K562 (cell line): Measurements from ENCODE around the gene C16orf96. TPM values are rescaled to one million over a fixed set of nuclear protein-coding genes. Genes with fewer than 3 reads are reported as not detected.
A peak's percentile ranks its signal among the peaks of the same experiment; 100 is the strongest.

Experiments
- ATAC-seq: fragments of 200-7000 bp; cut with Tn5 transposase; 3 replicates; pipeline ENCODE4 v1.9.1; 2020; ENCODE audit warnings: moderate library complexity
- BruUV-seq: library from RNA; stranded (reverse); fragments of 400-500 nt; replicated peaks from 2 replicates; lab custom pipeline; 2021; lab: Mats Ljungman, UMichigan
- CTCF ChIA-PET: fragments of 300-600 bp; formaldehyde crosslinking; extraction: SDS; loops from one replicate; lab custom pipeline; 2021; ENCODE audit warnings: low intra/inter-chr PET ratio; lab: Yijun Ruan, JAX
- POLR2A ChIA-PET: fragments of 300-600, 350-650 bp; sonication (Branson Sonifier 250); formaldehyde crosslinking; extraction: SDS; loops from one replicate; lab custom pipeline; 2021; ENCODE audit warnings: antibody characterized with exemption, inconsistent platforms; lab: Yijun Ruan, JAX
- DNase-seq, 4 experiments: peaks; one replicate each; pipeline versions ENCODE4 v3.0.0 to v3.0.0-alpha.2; 2011 to 2018; ENCODE audit warnings: low spot score in 3 of 4, mixed read lengths in 3 of 4; ENCODE audit errors: extremely low read depth in 1 of 4
- FAIRE-seq: peaks from 2 replicates; lab custom pipeline; 2011; peaks lifted over from hg19 to GRCh38; lab: Jason Lieb, UNC
- H2AFZ ChIP-seq: 2 replicates; pipeline ENCODE4 v1.6.0; 2011; ENCODE audit warnings: low read depth, low read length, control low read depth, inconsistent platforms
- H3K27ac ChIP-seq: fragments of 200-600 bp; 3 replicates; pipeline ENCODE4 v1.8.0; 2011; ENCODE audit warnings: low read depth, mild to moderate bottlenecking, control low read depth, inconsistent platforms, low read length, moderate library complexity, mixed read lengths; ENCODE audit errors: extremely low read depth
- H3K27me3 ChIP-seq, 2 experiments: fragments of 300-600 bp in 1 of 2; 2 replicates in 1 of 2; 3 replicates in 1 of 2; pipeline versions ENCODE4 v1.6.0 to v1.8.0; 2011; ENCODE audit warnings: inconsistent platforms in 2 of 2, low read length in 2 of 2, mild to moderate bottlenecking in 1 of 2, mixed read lengths in 1 of 2, moderate library complexity in 1 of 2; ENCODE audit not compliant: control insufficient read depth in 2 of 2, insufficient read depth in 2 of 2
- H3K36me3 ChIP-seq: fragments of 300-600 bp; 3 replicates; pipeline ENCODE4 v1.8.0; 2011; ENCODE audit warnings: mild to moderate bottlenecking, low read length, inconsistent platforms; ENCODE audit not compliant: control insufficient read depth, insufficient read depth
- H3K4me1 ChIP-seq, 2 experiments: fragments of 200-600 bp in 1 of 2; replicated peaks in 1 of 2; 2 replicates in 1 of 2; 3 replicates in 1 of 2; pipeline versions ENCODE4 v1.5.1 to v1.8.0; 2011; ENCODE audit warnings: inconsistent platforms in 2 of 2, low read length in 2 of 2, mild to moderate bottlenecking in 1 of 2, mixed read lengths in 1 of 2, moderate library complexity in 1 of 2; ENCODE audit not compliant: control insufficient read depth in 2 of 2, insufficient read depth in 2 of 2
- H3K4me2 ChIP-seq: 2 replicates; pipeline ENCODE4 v1.6.1; 2011; ENCODE audit warnings: low read length, control low read depth, inconsistent platforms, mixed read lengths; ENCODE audit not compliant: insufficient read depth
- H3K4me3 ChIP-seq: fragments of 200-600 bp; sonication (generic), shearing (Covaris generic); 2 replicates; pipeline ENCODE4 v1.5.1; 2016; ENCODE audit warnings: control low read depth, inconsistent platforms
- H3K79me2 ChIP-seq: fragments of 200-600 bp; 3 replicates; pipeline ENCODE4 v1.8.0; 2011; ENCODE audit warnings: low read length, inconsistent platforms; ENCODE audit not compliant: control insufficient read depth, insufficient read depth
- H3K9ac ChIP-seq, 2 experiments: 2 replicates each; pipeline versions ENCODE4 v1.6.0 to v1.6.1; 2011; ENCODE audit warnings: low read depth in 2 of 2, low read length in 2 of 2, control low read depth in 1 of 2, inconsistent platforms in 1 of 2, mild to moderate bottlenecking in 1 of 2, mixed read lengths in 1 of 2; ENCODE audit not compliant: insufficient read depth in 1 of 2
- H3K9me1 ChIP-seq: one replicate; pipeline ENCODE4 v1.6.0; 2011; ENCODE audit warnings: inconsistent platforms, mild to moderate bottlenecking, low read length, moderate library complexity; ENCODE audit not compliant: control insufficient read depth, insufficient read depth
- H3K9me3 ChIP-seq: replicated peaks from 2 replicates; pipeline ENCODE4 v1.5.1; 2011; ENCODE audit warnings: low read depth, low read length, inconsistent platforms; ENCODE audit not compliant: control insufficient read depth, insufficient read depth
- H4K20me1 ChIP-seq: replicated peaks from 2 replicates; pipeline ENCODE4 v1.6.1; 2011; ENCODE audit warnings: low read length, inconsistent platforms, mixed read lengths; ENCODE audit not compliant: control insufficient read depth, insufficient read depth
- ADNP ChIP-seq: fragments of 200-800 bp; sonication (Bioruptor generic); IDR thresholded peaks from 2 replicates; pipeline ENCODE4 v1.6.1; 2016; ENCODE audit warnings: missing genetic modification characterization, missing compliant biosample characterization
- BRF2 ChIP-seq: IDR thresholded peaks from 3 replicates; pipeline ENCODE4 v1.6.1; 2011; ENCODE audit warnings: borderline replicate concordance, mild to moderate bottlenecking; ENCODE audit not compliant: insufficient read length, insufficient read depth
- CBX8 ChIP-seq: fragments of 200-600 bp; sonication (generic); IDR thresholded peaks from 2 replicates; pipeline ENCODE4 v1.6.1; 2012; ENCODE audit warnings: borderline replicate concordance, mixed run types, low read depth, mild to moderate bottlenecking, moderate library complexity, mixed read lengths, low read length, control low read depth, inconsistent platforms; ENCODE audit not compliant: poor library complexity, severe bottlenecking; ENCODE audit errors: extremely low read depth
- ETV5 ChIP-seq: sonication (generic); formaldehyde crosslinking; IDR thresholded peaks from 2 replicates; pipeline ENCODE4 v1.4.0; 2020; ENCODE audit warnings: low read depth, mild to moderate bottlenecking, missing genetic modification reagents
- KDM2B ChIP-seq: fragments of 250-450 bp; sonication (Bioruptor Pico); IDR thresholded peaks from 2 replicates; pipeline ENCODE4 v1.8.0; 2021; ENCODE audit warnings: mild to moderate bottlenecking, moderate library complexity
- KLF16 ChIP-seq: IDR thresholded peaks from 2 replicates; pipeline ENCODE4 v1.6.1; 2016; ENCODE audit warnings: antibody characterized with exemption
- RFX7 ChIP-seq: fragments of 250-450 bp; sonication (Bioruptor Pico); IDR thresholded peaks from 2 replicates; pipeline ENCODE4 v1.5.1; 2021; ENCODE audit warnings: mild to moderate bottlenecking
- RREB1 ChIP-seq: fragments of 250-450 bp; sonication (Bioruptor Pico); IDR thresholded peaks from 2 replicates; pipeline ENCODE4 v1.4.0; 2020
- SOX6 ChIP-seq: fragments of 450-650 bp; IDR thresholded peaks from 2 replicates; pipeline ENCODE4 v1.6.1; 2014; ENCODE audit warnings: mild to moderate bottlenecking
- SRF ChIP-seq, 2 experiments: fragments of 250-450, 450-650 bp in 1 of 2; sonication (Bioruptor Pico) in 1 of 2; sonication (generic) in 1 of 2; formaldehyde crosslinking; IDR thresholded peaks; 2 replicates each; pipeline versions ENCODE4 v1.5.0 to v1.5.1; 2020 to 2022; ENCODE audit warnings: mild to moderate bottlenecking in 1 of 2, missing genetic modification reagents in 1 of 2
- TBL1XR1 ChIP-seq, 2 experiments: IDR thresholded peaks; 2 replicates each; pipeline ENCODE4 v1.6.1; 2012; ENCODE audit warnings: improper control_type of control experiment in 2 of 2, low read length in 2 of 2, mild to moderate bottlenecking in 1 of 2
- TCF3 ChIP-seq: sonication (generic); formaldehyde crosslinking; IDR thresholded peaks from 2 replicates; pipeline ENCODE4 v1.4.0; 2020; ENCODE audit warnings: mild to moderate bottlenecking, missing genetic modification reagents
- ZFP30 ChIP-seq: fragments of 250-450 bp; sonication (Bioruptor Pico); IDR thresholded peaks from 2 replicates; pipeline ENCODE4 v1.8.0; 2022; ENCODE audit warnings: moderate library complexity, mild to moderate bottlenecking, inconsistent platforms, borderline replicate concordance
- ZNF431 ChIP-seq: sonication (generic); formaldehyde crosslinking; IDR thresholded peaks from 2 replicates; pipeline ENCODE4 v1.8.0; 2022; ENCODE audit warnings: mild to moderate bottlenecking, missing genetic modification reagents
- WGBS: fragments of 100-300 bp; shearing (Covaris generic); methylation state at CpG from one replicate; pipeline ENCODE4 v1.1.6; 2016; ENCODE audit warnings: low coverage, mixed read lengths; ENCODE audit not compliant: insufficient coverage; ENCODE audit errors: missing lambda C conversion rate; 5-methylcytosine and 5-hydroxymethylcytosine counted together
- in situ Hi-C: fragments of 300-500 bp; cut with MboI; formaldehyde crosslinking; loops from 4 replicates; pipeline ENCODE4 v1.15.0; 2018; ENCODE audit warnings: inconsistent platforms, mixed read lengths
- intact Hi-C: fragments of 100-400 bp; cut with micrococcal nuclease; formaldehyde crosslinking; loops from 2 replicates; pipeline ENCODE4 v1.14.2; 2022
- polyA plus RNA-seq, 8 experiments: library from polyadenylated mRNA; depleted of rRNA in 4 of 8; stranded (reverse) in 5 of 8; unstranded in 3 of 8; fragments of >200 nt; fragmentation: Nextera tagmentation in 2 of 8; fragmentation: Illumina TruSeq in 1 of 8; extraction: Ambion mirVana in 2 of 8; extraction: Trizol in 1 of 8; gene quantifications; 2 replicates each; pipeline versions ENCODE4 v1.2.1 to v1.2.3, GENCODE V29; 2011 to 2014; ENCODE audit warnings: inconsistent platforms in 1 of 8, missing spikeins in 1 of 8
- total RNA-seq, 7 experiments: library from RNA; depleted of rRNA in 6 of 7; stranded (reverse); fragments of >200 nt in 6 of 7; fragmentation: Illumina TruSeq in 2 of 7; extraction: Trizol in 2 of 7; gene quantifications; 2 replicates each; pipeline versions ENCODE4 v1.2.1 to v1.2.3, GENCODE V29; 2011 to 2021; ENCODE audit warnings: low replicate concordance in 1 of 7

C16orf96 gene
- total and polyA plus RNA-seq, 9 of the 15 experiments (the other 6 are each of a cell fraction or from before 2014, with no cell fraction given) = not detected

GRCh38 chr16:4623593-4623992 is 67.5 kb downstream of the C16orf96 start:
- intact Hi-C loops = loop anchor here (5.0 kb wide), 1 partner anchor 334 kb away; the partner anchor contains the start of gene SEC14L5
- Histone ChIP-seq H3K9ac (no peak overlapping the region; a peak in 1 of 4 replicates), H3K36me3 (peaks cover 11% of the 10 kb centered on the region; the same call in 2 of the 3 replicates), H3K4me2 (peak overlapping the region; percentile 81; the same call in 1 of the 2 replicates), H3K27ac (no peak overlapping the region), H3K79me2 (peaks cover 30% of the 10 kb centered on the region), H4K20me1 (peaks cover 5% of the 10 kb centered on the region; the same call in 1 of the 2 replicates), H3K27me3 (no peaks in the 10 kb centered on the region), H3K9me1 (peaks cover 4% of the 10 kb centered on the region), H3K4me1 (peaks cover 19 to 21% of the 10 kb centered on the region in 2 experiments; a peak in 4 of 5 replicates), H3K9me3 (no peaks in the 10 kb centered on the region), H2AFZ (peak overlapping the region; percentile 94), H3K4me3 (no peak overlapping the region)
- 87% methylated on average over 7 of the region's 7 CpGs for WGBS
- no TSS peak for BruUV-seq
- POLR2A ChIA-PET = interaction anchor here (0.6 to 1.4 kb wide), 2 partner anchors 10 to 226 kb away, joined by 3 to 8 read pairs; no protein-coding TSS in a partner anchor
- ATAC-seq = no peak
- FAIRE-seq = no peak
- TF ChIP-seq TCF3 (CRISPR knock-in tag) (no peak), ADNP (tag) (no peak), SRF (CRISPR knock-in tag; IDR thresholded peaks at IDR 0.05) (no peak), ETV5 (CRISPR knock-in tag) (no peak), RREB1 (CRISPR knock-in tag) (no peak), SOX6 (no peak), KLF16 (no peak), BRF2 (no peak), TBL1XR1 (IDR thresholded peaks at IDR 0.05; ENCODE audit: low read length in 2 of 2) (no peak), ZFP30 (CRISPR knock-in tag) (no peak), ZNF431 (CRISPR knock-in tag) (no peak), CBX8 (no peak), RFX7 (CRISPR knock-in tag) (no peak), KDM2B (no peak)
- CTCF ChIA-PET = interaction anchor here (0.5 to 0.7 kb wide), 2 partner anchors 105 to 153 kb away, joined by 4 read pairs; no protein-coding TSS in a partner anchor
- in situ Hi-C loops = no loop called here
- DNase-seq = no peak
